ENCODE data around the gene CALN1.
A peak's percentile ranks its signal among the peaks of the same experiment; 100 is the strongest.

Gene CALN1

GRCh38 chr7:72183835-72184234, 228.3 kb downstream of the CALN1 start:
- DNase-seq (ENCODE audit: low spot score), result no peak

- no peak for DNase-seq (ENCODE audit: low spot score)
Measured at GRCh38 chr7:72182036-72182435, 230.1 kb downstream of the CALN1 start.

DNA sequence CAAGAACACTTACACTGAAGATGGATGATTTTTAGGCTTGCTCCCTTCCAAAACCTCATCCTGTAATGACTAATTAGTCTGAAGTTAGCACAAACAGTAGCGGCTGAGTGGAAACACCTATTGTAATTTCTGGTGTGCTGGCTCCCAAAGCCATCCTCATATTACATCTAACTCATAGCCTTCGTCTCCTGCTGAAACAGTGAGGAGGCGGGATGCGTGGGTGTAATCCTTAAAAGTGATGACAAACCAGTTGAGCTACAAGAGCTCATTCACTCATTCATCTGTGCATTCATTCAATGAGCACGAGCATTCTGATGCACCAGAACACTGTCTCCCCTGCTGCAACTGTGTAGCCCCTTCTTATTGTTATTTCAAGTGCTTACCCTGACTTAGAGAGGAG, 235.3 kb downstream of the CALN1 start:
- DNase-seq (ENCODE audit: low spot score), result no peak

GRCh38 chr7:72170475-72170874, 241.7 kb downstream of the CALN1 start:
- no peak for DNase-seq (ENCODE audit: low spot score)

DNA sequence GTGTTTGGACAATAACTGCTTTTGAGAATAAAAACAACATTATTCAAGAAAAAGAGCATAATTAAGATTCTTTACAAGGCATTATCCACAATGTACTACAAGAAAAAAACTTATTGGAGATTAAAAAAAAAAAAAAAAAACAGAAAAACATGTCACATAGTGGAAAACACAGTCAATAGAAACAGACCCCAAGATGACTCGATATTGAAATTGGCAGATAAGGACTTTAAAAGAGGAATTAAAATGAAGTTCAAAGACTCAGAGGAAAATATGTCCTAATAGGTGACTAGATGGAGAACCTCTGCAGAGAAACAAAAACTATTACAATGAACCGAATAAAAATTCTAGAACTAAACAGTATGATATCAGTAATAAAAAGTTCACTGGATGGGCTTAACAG, 248.9 kb downstream of the CALN1 start:
- DNase-seq (ENCODE audit: low spot score), result no peak

DNA sequence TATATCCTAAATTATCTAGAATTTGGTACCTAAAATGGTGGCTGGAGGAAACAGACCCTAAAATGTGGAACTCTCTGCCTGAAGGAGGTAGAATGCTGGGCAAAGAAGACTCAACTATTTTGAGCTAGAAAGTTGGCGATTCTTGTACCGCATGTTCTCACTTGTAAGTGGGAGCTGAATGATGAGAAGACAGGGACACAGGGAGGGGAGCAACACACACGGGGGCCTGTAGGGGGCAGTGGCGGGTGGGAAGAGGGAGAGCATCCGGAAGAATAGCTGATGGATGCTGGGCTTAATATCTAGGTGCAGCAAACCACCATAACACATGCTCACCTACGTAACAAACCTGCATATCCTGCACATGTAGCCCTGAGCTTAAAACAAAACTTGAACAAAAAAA, 250.6 kb downstream of the CALN1 start:
- no peak for DNase-seq (ENCODE audit: low spot score)

- no peak for DNase-seq (ENCODE audit: low spot score)
Measured at GRCh38 chr7:72159911-72160310, 252.2 kb downstream of the CALN1 start.

DNA sequence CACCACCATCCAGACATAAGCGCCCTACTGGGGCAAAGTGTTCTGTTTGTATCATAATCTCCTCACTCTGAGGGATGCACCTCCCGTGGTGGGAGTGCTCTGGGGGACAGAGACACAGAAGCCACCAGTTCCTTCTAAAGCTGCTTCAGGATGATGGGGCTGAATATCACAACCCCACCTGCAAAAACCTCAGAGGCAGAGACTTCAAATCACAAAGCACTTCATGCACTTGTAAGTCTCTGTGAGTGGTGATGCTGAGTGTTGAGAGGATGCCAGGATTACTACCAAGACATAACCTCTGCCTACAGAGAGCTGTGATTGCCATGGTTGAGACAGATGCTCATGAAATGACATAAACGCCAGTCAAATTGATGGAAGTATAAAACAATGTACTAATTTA, 255.5 kb downstream of the CALN1 start:
- DNase-seq (ENCODE audit: low spot score), result no peak

DNA sequence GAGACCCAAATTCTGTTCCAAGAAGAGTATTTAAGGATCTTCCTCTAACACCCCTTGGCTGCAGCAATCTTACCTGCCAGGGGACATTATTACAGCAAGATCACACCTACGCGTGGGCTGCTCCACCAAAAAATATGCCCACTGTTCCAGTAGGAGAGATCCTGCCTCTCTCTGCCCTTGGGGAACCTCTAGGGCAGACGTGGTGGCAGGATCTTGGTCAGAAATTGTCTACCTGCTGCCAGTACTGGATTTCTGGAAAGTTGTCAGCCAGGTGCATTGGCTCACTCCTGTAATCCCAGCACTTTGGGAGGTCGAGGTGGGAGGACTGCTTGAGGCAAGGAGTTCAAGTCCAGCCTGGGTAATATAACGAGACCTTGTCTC, 259.0 kb downstream of the CALN1 start:
- DNase-seq (ENCODE audit: low spot score), result no peak

DNA sequence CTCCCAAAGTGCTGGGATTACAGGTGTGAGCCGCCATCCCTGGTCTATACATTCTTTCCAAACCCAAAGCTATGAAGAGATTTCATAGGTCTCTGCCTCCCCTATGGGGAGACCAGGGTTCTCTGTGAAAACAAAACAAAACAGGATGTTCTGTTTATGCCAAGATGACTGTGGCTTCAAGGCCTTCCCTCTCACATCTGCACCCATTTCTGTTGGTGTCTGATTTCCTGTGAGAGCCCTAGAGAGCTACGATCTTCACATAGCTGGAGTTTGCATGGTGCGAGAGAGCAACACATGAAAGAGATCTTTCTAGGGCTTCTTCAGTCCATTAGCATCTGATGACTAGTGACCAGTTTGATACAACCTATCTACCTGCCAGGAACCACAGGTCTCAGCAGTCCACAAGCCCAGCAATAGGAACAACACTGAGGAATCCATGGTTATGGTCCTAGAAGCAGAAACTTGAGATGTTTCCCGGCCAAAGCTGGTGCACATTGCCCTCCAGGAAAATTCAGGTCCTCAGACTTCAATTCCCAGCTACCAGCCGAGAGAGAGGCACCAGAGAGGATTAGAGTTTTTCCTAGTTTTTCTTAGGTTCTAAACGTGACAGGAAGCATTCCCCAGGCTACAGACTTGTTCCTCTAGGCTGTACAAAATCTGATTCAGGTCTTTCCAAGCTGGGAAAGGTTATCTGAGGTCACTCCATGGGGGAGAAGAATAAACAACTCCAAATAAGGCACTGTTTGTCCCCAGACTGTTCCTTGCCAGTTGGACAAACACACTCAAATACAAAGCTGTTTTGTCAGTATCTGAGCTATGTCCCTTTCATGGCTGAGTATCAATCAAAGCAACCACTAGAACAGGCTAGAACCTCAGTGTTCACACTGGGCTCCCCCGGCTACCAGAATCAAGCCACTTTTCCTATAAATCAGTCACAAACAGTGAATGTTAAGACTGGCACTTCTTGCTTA, 259.7 kb downstream of the CALN1 start:
- DNase-seq (ENCODE audit: low spot score), result peak; percentile 89

DNA sequence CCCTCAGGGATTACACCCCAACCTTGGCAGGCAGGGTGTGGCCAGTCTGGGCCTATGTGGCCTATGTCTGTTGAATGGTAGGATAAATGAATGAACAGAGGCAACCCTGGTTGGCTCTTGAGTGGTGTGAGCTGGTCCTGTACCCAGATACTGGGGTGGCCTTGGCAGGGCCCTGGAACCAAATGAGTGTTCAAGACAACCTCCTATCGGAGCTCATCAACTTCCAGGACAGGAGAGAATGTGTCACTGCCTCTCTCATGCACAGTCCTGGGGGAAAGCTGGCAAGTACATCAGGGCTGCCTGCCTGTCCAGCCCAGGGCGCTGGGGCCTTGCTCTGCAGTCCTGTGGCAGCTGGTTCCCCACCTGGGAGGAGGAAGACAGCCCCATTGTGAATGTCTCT, 271.6 kb downstream of the CALN1 start:
- no peak for DNase-seq (ENCODE audit: low spot score)

DNA sequence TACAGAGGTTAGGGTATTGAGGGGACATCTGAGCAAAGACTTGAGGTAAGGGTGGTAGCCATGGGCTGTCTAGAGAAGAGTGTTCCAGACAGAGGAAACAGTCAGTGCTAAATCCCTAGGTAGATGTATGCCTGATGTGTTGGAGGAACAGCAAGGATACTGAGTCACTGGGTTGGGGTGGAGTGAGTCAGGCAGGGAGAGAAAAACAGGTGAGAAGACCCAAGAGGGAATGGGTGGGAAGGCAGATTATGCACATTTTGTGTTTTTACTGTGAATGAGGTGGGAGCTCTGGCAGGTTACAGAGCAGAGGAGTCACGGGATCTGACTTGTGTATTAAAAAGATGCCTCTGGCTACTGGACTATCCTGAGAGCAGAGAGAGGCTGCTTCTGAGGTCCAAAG, 285.0 kb downstream of the CALN1 start:
- DNase-seq (ENCODE audit: low spot score), result no peak

- no peak for DNase-seq (ENCODE audit: low spot score)
Measured at GRCh38 chr7:72123913-72124312, 288.2 kb downstream of the CALN1 start.

DNA sequence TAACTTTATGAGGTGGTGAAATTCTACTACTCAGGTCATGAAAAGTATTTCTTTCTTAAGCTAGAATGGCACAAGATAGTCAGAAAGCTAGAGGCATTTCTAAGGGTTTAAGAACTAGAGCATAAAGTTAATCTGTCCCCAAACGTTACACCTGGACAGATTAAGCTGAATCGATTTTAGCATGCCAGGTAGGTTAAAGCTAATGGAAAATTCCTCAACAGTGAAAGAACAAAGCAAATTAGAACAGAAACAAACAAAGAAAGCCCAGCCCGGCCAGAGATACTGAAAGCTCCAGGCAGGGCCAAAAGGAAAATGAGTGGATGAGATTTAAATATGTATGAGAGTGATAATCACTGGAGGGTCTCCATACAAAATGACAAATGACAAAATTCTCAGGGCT, 293.8 kb downstream of the CALN1 start:
- DNase-seq (ENCODE audit: low spot score), result no peak

GRCh38 chr7:72114129-72114528, 298.0 kb downstream of the CALN1 start:
- DNase-seq (ENCODE audit: low spot score), result no peak

DNA sequence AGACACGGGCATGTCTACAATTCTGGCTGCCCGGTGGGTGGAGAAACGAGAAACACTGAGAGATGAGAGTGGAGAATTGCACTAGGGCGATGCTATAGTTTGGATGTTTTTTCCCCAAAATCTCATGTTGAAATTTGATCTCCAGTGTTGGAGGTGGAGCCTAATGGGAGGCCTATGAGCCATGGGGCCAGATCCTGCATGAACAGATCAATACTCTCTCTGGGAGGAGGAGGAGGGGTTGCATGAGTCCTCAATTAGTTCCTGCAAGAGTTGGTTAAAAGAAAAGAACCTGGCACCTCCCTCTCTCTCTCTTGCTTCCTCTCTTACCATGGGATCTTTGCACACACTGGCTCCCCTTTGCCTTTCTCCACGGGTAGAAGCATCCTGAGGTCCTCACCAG, 299.1 kb downstream of the CALN1 start:
- no peak for DNase-seq (ENCODE audit: low spot score)

DNA sequence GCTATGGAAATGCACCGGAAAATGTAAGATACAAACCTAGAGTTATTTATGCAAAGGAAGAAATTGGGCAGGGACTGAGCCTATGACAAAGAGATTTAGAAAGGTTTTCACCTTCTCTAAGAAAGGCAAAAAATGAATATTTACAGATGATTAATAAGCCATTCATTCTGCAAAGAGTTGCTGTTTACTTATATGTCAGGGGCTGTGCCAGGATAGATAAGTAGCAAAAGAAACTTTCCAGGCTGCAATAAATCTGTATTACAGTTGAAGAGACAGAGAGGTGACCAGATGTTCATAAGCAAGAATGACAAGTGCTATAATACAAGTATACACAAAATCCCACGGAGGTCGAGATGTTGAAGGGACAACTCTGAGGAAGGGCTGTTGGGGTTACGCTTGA, 299.6 kb downstream of the CALN1 start:
- no peak for DNase-seq (ENCODE audit: low spot score)

DNA sequence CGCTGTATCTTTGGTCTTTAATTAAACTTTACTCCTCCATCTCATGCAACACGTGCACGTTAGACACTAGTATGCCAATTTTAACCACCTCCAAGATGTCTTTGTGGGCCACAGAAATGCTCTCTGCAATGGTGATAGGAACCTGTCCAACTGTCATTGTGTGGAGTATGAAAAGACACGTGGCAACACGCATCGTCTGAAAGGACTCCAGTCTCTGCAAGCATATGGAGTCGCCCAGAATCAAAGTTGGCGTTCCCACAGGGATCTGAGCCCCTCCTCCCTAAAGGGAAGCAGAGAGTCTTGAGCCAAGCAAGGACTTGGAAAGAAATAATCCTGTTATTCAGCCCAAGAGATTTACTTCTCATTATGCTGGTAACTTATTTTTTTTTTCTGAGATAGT, 301.1 kb downstream of the CALN1 start:
- no peak for DNase-seq (ENCODE audit: low spot score)

DNA sequence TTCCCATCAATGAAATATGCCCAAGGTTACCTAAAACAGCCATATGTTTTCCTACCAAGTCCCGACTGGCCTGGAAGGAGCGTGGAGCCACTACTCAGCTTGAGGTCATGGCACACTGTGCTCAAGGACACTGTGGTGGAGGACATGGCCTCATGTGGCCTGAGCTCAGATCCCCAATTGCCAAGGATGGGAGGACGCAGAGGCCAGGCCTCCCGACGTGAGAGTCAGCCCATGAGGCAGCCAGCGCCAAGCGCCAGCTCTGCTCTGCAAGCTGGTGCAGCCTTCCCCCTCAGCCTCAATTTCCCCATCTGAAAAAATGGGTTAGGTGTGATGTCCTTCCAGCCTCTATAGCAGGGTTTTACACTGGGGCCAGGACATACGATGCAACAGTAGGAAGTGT, 302.6 kb downstream of the CALN1 start:
- no peak for DNase-seq (ENCODE audit: low spot score)

- DNase-seq (ENCODE audit: low spot score), result no peak
Measured at GRCh38 chr7:72106405-72106804, 305.7 kb downstream of the CALN1 start.

- peak; percentile 68 for DNase-seq (ENCODE audit: low spot score)
Measured at GRCh38 chr7:72101444-72101843, 310.7 kb downstream of the CALN1 start.

DNA sequence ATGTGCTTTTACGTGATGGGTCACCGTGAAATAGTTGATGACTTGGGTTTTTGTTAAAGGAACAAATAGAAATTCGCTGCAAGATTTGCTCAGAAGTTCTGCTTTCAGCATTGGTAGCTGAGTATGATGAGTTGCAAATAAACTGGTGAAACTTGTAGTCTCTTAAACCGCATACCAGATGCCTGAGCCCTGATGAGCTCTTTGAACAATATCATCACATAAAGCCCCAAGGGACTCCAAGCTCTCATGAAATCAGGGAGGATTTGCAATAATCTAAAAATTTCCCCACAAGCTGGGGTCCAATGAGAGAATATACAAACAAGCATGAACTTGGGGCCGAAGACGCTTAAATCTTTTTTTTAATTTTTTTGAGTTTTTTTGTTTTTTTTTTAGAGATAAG, 312.4 kb downstream of the CALN1 start:
- no peak for DNase-seq (ENCODE audit: low spot score)

DNA sequence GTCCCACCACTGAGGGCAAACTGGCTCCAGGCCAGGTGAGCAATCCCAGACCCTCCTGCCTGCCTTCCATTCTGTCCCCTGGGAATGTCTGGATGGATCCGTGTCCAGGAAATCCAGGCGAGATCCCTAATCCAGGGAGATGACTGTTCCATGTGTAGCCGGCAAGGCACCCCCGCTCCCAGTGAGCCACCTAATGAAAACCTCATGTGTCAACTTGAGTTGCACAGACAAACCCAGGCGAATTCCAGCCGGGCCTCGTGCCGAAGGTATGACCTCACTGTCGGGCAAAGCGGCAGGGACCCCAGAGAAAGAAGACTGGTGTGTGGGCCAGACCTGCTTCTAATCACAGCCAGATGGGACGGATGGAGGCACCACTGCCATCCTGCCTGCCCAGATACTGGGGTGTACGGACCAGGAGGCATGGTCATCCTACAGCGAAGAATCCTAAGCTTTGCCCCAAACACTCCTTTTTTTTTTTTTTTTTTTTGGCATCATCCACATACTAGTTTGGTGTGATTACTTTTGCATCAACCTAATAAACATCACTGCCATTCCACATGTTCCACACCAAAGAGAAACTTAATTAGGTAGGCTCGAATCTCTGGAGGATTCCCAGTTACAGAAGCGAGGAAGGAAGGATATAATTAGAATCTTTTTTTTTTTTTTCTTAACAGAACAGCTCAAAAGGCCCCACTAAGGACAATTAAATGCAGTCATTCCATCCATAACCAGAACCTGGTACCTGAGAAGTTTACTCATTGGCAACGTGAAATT, 313.1 kb downstream of the CALN1 start:
- no peak for DNase-seq (ENCODE audit: low spot score)

Data from cerebellar cortex (tissue), 1 donor.